Neural progenitor cell (in vitro differentiated cells): ENCODE measurements around the gene U2AF2. TPM values are rescaled to one million over a fixed set of nuclear protein-coding genes. Genes with fewer than 3 reads are reported as not detected.

ENCODE experiments used
- DNase-seq: peaks from one replicate; pipeline ENCODE4 v3.0.0-alpha.2; 2016; ENCODE audit warnings: low spot score
- H2AFZ ChIP-seq: fragments of 200-600 bp; sonication (generic); replicated peaks from 2 replicates; pipeline ENCODE4 v1.6.1; 2016; ENCODE audit warnings: antibody characterized with exemption
- H3F3A ChIP-seq: fragments of 200-600 bp; sonication (generic); 2 replicates; pipeline ENCODE4 v1.6.1; 2016; ENCODE audit warnings: antibody characterized with exemption, low read depth
- H3K27ac ChIP-seq: fragments of 200-600 bp; sonication (generic); 2 replicates; pipeline ENCODE4 v1.5.1; 2016; ENCODE audit warnings: mild to moderate bottlenecking
- H3K27me3 ChIP-seq: fragments of 200-600 bp; sonication (generic); 2 replicates; pipeline ENCODE4 v1.6.1; 2016; ENCODE audit warnings: mild to moderate bottlenecking, moderate library complexity
- H3K36me3 ChIP-seq: fragments of 200-600 bp; sonication (generic); 2 replicates; pipeline ENCODE4 v1.5.1; 2016
- H3K4me1 ChIP-seq: fragments of 200-600 bp; sonication (generic); 2 replicates; pipeline ENCODE4 v1.6.1; 2016; ENCODE audit warnings: mixed run types
- H3K4me2 ChIP-seq: fragments of 200-600 bp; sonication (generic); 2 replicates; pipeline ENCODE4 v1.6.1; 2016
- H3K4me3 ChIP-seq: fragments of 200-600 bp; sonication (generic); 2 replicates; pipeline ENCODE4 v1.5.1; 2016
- H3K79me2 ChIP-seq: fragments of 200-600 bp; sonication (generic); 2 replicates; pipeline ENCODE4 v1.6.1; 2016; ENCODE audit warnings: low read depth
- H3K9ac ChIP-seq: fragments of 200-600 bp; sonication (generic); 2 replicates; pipeline ENCODE4 v1.6.1; 2016
- H3K9me3 ChIP-seq: fragments of 200-600 bp; sonication (generic); 2 replicates; pipeline ENCODE4 v1.5.1; 2016; ENCODE audit warnings: low read depth
- H4K20me1 ChIP-seq: fragments of 200-600 bp; sonication (generic); 2 replicates; pipeline ENCODE4 v1.6.1; 2016; ENCODE audit warnings: low read depth
- H3K27ac Mint-ChIP-seq: 3 replicates; pipeline ENCODE4 v1.8.0; 2021; ENCODE audit warnings: mixed read lengths
- H3K27me3 Mint-ChIP-seq: 2 replicates; pipeline ENCODE4 v1.8.0; 2022; ENCODE audit warnings: low read depth, mild to moderate bottlenecking, inconsistent platforms, moderate library complexity, mixed read lengths; ENCODE audit not compliant: insufficient read depth
- H3K36me3 Mint-ChIP-seq: 3 replicates; pipeline ENCODE4 v1.8.0; 2021; ENCODE audit warnings: mixed read lengths
- H3K4me1 Mint-ChIP-seq: 3 replicates; pipeline ENCODE4 v1.8.0; 2021; ENCODE audit warnings: mixed read lengths
- H3K4me3 Mint-ChIP-seq: 3 replicates; pipeline ENCODE4 v1.8.0; 2021; ENCODE audit warnings: mild to moderate bottlenecking, moderate library complexity, mixed read lengths
- H3K9me3 Mint-ChIP-seq: 3 replicates; pipeline ENCODE4 v1.8.0; 2020; ENCODE audit warnings: mixed read lengths
- CTCF ChIP-seq: fragments of 200-600 bp; sonication (generic); IDR thresholded peaks from 2 replicates; pipeline ENCODE4 v1.5.1; 2017; ENCODE audit warnings: antibody characterized with exemption, mild to moderate bottlenecking
- EZH2 ChIP-seq: fragments of 200-600 bp; sonication (generic); IDR thresholded peaks from 2 replicates; pipeline ENCODE4 v1.6.1; 2017; ENCODE audit warnings: antibody characterized with exemption, mild to moderate bottlenecking, moderate library complexity
- EZH2phosphoT487 ChIP-seq: fragments of 200-600 bp; sonication (generic); IDR thresholded peaks from 2 replicates; pipeline ENCODE4 v1.6.1; 2017; ENCODE audit warnings: antibody characterized with exemption
- total RNA-seq: library from RNA; depleted of rRNA; stranded (reverse); fragments of >200 nt; gene quantifications from 2 replicates; pipeline ENCODE4 v1.2.3, GENCODE V29; 2015; ENCODE audit warnings: low replicate concordance

U2AF2 gene
- total RNA-seq, 1 donor from 2014 or later = 124 TPM

- Mint-ChIP-seq H3K27me3 (peaks cover 15% of the 10 kb centered on the region), H3K4me3 (peak overlapping the region; percentile 77), H3K27ac (peak overlapping the region; percentile 11), H3K4me1 (peaks cover 24% of the 10 kb centered on the region), H3K9me3 (no peaks in the 10 kb centered on the region), H3K36me3 (peaks cover 12% of the 10 kb centered on the region)
- TF ChIP-seq EZH2 (no peak), CTCF (no peak), EZH2phosphoT487 (no peak)
- H3K79me2 ChIP-seq = peaks cover 33% of the 10 kb centered on the region
- no peak overlapping the region for H2AFZ ChIP-seq
- no peaks in the 10 kb centered on the region for H4K20me1 ChIP-seq
- no peak overlapping the region for H3K4me3 ChIP-seq
- no peaks in the 10 kb centered on the region for H3K9me3 ChIP-seq
- no peaks in the 10 kb centered on the region for H3K27me3 ChIP-seq
- peaks cover 30% of the 10 kb centered on the region for H3F3A ChIP-seq
- peaks cover 12% of the 10 kb centered on the region for H3K4me1 ChIP-seq
- no peak for DNase-seq
- H3K27ac ChIP-seq = no peak overlapping the region
- H3K36me3 ChIP-seq = no peaks in the 10 kb centered on the region
- no peak overlapping the region for H3K4me2 ChIP-seq
- H3K9ac ChIP-seq = no peak overlapping the region
These were observed 4.7 kb upstream of the U2AF2 start for GRCh38 chr19:55650126-55650557.

- peaks cover 21% of the 10 kb centered on the region for H3K4me1 Mint-ChIP-seq
- no peak overlapping the region for H3K4me2 ChIP-seq
- peaks cover 33% of the 10 kb centered on the region for H3K79me2 ChIP-seq
- H3F3A ChIP-seq = peaks cover 28% of the 10 kb centered on the region
- H3K27me3 ChIP-seq = no peaks in the 10 kb centered on the region
- peaks cover 12% of the 10 kb centered on the region for H3K4me1 ChIP-seq
- H3K27ac ChIP-seq = no peak overlapping the region
- no peaks in the 10 kb centered on the region for H3K9me3 ChIP-seq
- H3K36me3 Mint-ChIP-seq = peaks cover 9% of the 10 kb centered on the region
- peaks cover 11% of the 10 kb centered on the region for H3K27me3 Mint-ChIP-seq
- H3K4me3 ChIP-seq = no peak overlapping the region
- TF ChIP-seq CTCF (no peak), EZH2phosphoT487 (no peak), EZH2 (no peak)
- peaks cover 2% of the 10 kb centered on the region for H4K20me1 ChIP-seq
- H3K4me3 Mint-ChIP-seq = peak overlapping the region; percentile 77
- DNase-seq = no peak
- peak overlapping the region; percentile 11 for H3K27ac Mint-ChIP-seq
- no peak overlapping the region for H3K9ac ChIP-seq
- H3K36me3 ChIP-seq = no peaks in the 10 kb centered on the region
- H3K9me3 Mint-ChIP-seq = no peaks in the 10 kb centered on the region
- H2AFZ ChIP-seq = no peak overlapping the region
These were observed 4.1 kb upstream of the U2AF2 start for GRCh38 chr19:55650602-55651230.

GRCh38 chr19:55651236-55651635 is 3.6 kb upstream of the U2AF2 start:
- Mint-ChIP-seq H3K9me3 (no peaks in the 10 kb centered on the region), H3K4me1 (peaks cover 26% of the 10 kb centered on the region), H3K4me3 (peak overlapping the region; percentile 77), H3K27ac (no peak overlapping the region), H3K27me3 (peaks cover 10% of the 10 kb centered on the region), H3K36me3 (peaks cover 9% of the 10 kb centered on the region)
- Histone ChIP-seq H3F3A (peaks cover 28% of the 10 kb centered on the region), H3K4me1 (peaks cover 13% of the 10 kb centered on the region), H3K9ac (no peak overlapping the region), H3K27ac (no peak overlapping the region), H2AFZ (no peak overlapping the region), H3K9me3 (no peaks in the 10 kb centered on the region), H3K4me2 (no peak overlapping the region), H4K20me1 (peaks cover 7% of the 10 kb centered on the region), H3K4me3 (no peak overlapping the region), H3K79me2 (peaks cover 35% of the 10 kb centered on the region), H3K27me3 (no peaks in the 10 kb centered on the region), H3K36me3 (no peaks in the 10 kb centered on the region)
- TF ChIP-seq CTCF (no peak), EZH2phosphoT487 (no peak), EZH2 (no peak)
- no peak for DNase-seq
